ENCODE measurements around the gene NR6A1. TPM values are rescaled to one million over a fixed set of nuclear protein-coding genes. Genes with fewer than 3 reads are reported as not detected.

The NR6A1 gene
- total RNA-seq, 2 experiments from 2014 or later: 0.74 to 1.1 TPM

- Mint-ChIP-seq H3K4me1 (ENCODE audit: low read depth) (no peaks in the 10 kb centered on the region), H3K36me3 (ENCODE audit: low read depth) (no peaks in the 10 kb centered on the region), H3K9me3 (no peaks in the 10 kb centered on the region), H3K27ac (no peak overlapping the region), H3K27me3 (peaks cover 11% of the 10 kb centered on the region), H3K4me3 (no peak overlapping the region)
- intact Hi-C loops (cut with micrococcal nuclease): no loop called here
- no peak for TF ChIP-seq CTCF (IDR thresholded peaks at IDR 0.05)
- ATAC-seq (no peak), DNase-seq (no peak)
- ChIA-PET POLR2A (no interaction called here), CTCF (interaction anchor here (1.6 kb wide), 1 partner anchor 15 kb away, joined by 7 read pairs; no protein-coding TSS in a partner anchor)
These were observed 168.5 kb downstream of the NR6A1 start for GRCh38 chr9:124602632-124603031.

GRCh38 chr9:124602204-124602603 lies 168.9 kb downstream of the NR6A1 start:
- ChIA-PET POLR2A (no interaction called here), CTCF (interaction anchor here (1.6 kb wide), 1 partner anchor 15 kb away, joined by 7 read pairs; no protein-coding TSS in a partner anchor)
- Mint-ChIP-seq H3K9me3 (no peaks in the 10 kb centered on the region), H3K27me3 (peaks cover 13% of the 10 kb centered on the region), H3K4me3 (no peak overlapping the region), H3K4me1 (ENCODE audit: low read depth) (no peaks in the 10 kb centered on the region), H3K36me3 (ENCODE audit: low read depth) (no peaks in the 10 kb centered on the region), H3K27ac (no peak overlapping the region)
- TF ChIP-seq CTCF (IDR thresholded peaks at IDR 0.05): no peak
- DNase-seq (no peak), ATAC-seq (no peak)
- intact Hi-C loops (cut with micrococcal nuclease): no loop called here

- ATAC-seq (no peak), DNase-seq (no peak)
- Mint-ChIP-seq H3K27me3 (peaks cover 16% of the 10 kb centered on the region), H3K9me3 (no peaks in the 10 kb centered on the region), H3K4me1 (ENCODE audit: low read depth) (no peaks in the 10 kb centered on the region), H3K4me3 (no peak overlapping the region), H3K36me3 (ENCODE audit: low read depth) (no peaks in the 10 kb centered on the region), H3K27ac (no peak overlapping the region)
- TF ChIP-seq CTCF (IDR thresholded peaks at IDR 0.05): no peak
- intact Hi-C loops (cut with micrococcal nuclease): no loop called here
- POLR2A ChIA-PET: no interaction called here
- CTCF ChIA-PET: interaction anchor here (4.3 kb wide), 1 partner anchor 17 kb away, joined by 20 read pairs; no protein-coding TSS in a partner anchor
These were observed 170.7 kb downstream of the NR6A1 start for GRCh38 chr9:124600407-124600806.

- intact Hi-C loops (cut with micrococcal nuclease): no loop called here
- DNase-seq: no peak
- no peaks in the 10 kb centered on the region for H3K4me1 Mint-ChIP-seq (ENCODE audit: low read depth)
- ATAC-seq: no peak
- CTCF ChIA-PET: interaction anchor here (0.7 to 4.3 kb wide), 3 partner anchors 18 to 179 kb away, joined by 3 to 20 read pairs (median 3); no protein-coding TSS in a partner anchor
- POLR2A ChIA-PET: no interaction called here
- H3K9me3 Mint-ChIP-seq: no peaks in the 10 kb centered on the region
- no peak for TF ChIP-seq CTCF (IDR thresholded peaks at IDR 0.05)
- no peak overlapping the region for H3K4me3 Mint-ChIP-seq
- H3K27me3 Mint-ChIP-seq: peaks cover 18% of the 10 kb centered on the region
- H3K36me3 Mint-ChIP-seq (ENCODE audit: low read depth): no peaks in the 10 kb centered on the region
- no peak overlapping the region for H3K27ac Mint-ChIP-seq
These were observed 171.9 kb downstream of the NR6A1 start for GRCh38 chr9:124599121-124599795.

- no peak overlapping the region for H3K4me3 Mint-ChIP-seq
- no peak for TF ChIP-seq CTCF (IDR thresholded peaks at IDR 0.05)
- H3K4me1 Mint-ChIP-seq (ENCODE audit: low read depth): no peaks in the 10 kb centered on the region
- peaks cover 8% of the 10 kb centered on the region for H3K27me3 Mint-ChIP-seq
- CTCF ChIA-PET: interaction anchor here (1.1 to 4.3 kb wide), 5 partner anchors 15 to 114 kb away, joined by 3 to 20 read pairs (median 6); no protein-coding TSS in a partner anchor
- no peak overlapping the region for H3K27ac Mint-ChIP-seq
- H3K9me3 Mint-ChIP-seq: no peaks in the 10 kb centered on the region
- POLR2A ChIA-PET: no interaction called here
- intact Hi-C loops (cut with micrococcal nuclease): no loop called here
- DNase-seq (no peak), ATAC-seq (no peak)
- H3K36me3 Mint-ChIP-seq (ENCODE audit: low read depth): no peaks in the 10 kb centered on the region
These were observed 173.1 kb downstream of the NR6A1 start for GRCh38 chr9:124598048-124598447.
